Kidney (tissue), 14 donors: Measurements from ENCODE around the gene TEAD1. TPM values are rescaled to one million over a fixed set of nuclear protein-coding genes. Genes with fewer than 3 reads are reported as not detected.

Source experiments
- DNase-seq, 5 donors: peaks; one replicate each; pipeline ENCODE4 v3.0.0-alpha.2; 2013 to 2020
- FAIRE-seq: peaks from 2 replicates; lab custom pipeline; 2012; peaks lifted over from hg19 to GRCh38; lab: Jason Lieb, UNC
- H3K27ac ChIP-seq, 2 donors: one replicate each; pipeline ENCODE4 v1.7.0; 2013; ENCODE audit warnings: low read depth in 2 of 2, low read length in 2 of 2, inconsistent platforms in 1 of 2
- H3K27me3 ChIP-seq: one replicate; pipeline ENCODE4 v1.7.1; 2013; ENCODE audit warnings: low read length, inconsistent platforms; ENCODE audit not compliant: control insufficient read depth, insufficient read depth
- H3K36me3 ChIP-seq, 3 donors: one replicate each; pipeline versions ENCODE4 v1.7.0 to v1.7.1; 2013; ENCODE audit warnings: low read length in 3 of 3, control low read depth in 1 of 3, inconsistent platforms in 1 of 3; ENCODE audit not compliant: insufficient read depth in 3 of 3, control insufficient read depth in 2 of 3
- H3K4me1 ChIP-seq, 3 donors: one replicate each; pipeline versions ENCODE4 v1.7.0 to v1.7.1; 2013; ENCODE audit warnings: low read length in 3 of 3, inconsistent platforms in 1 of 3, low read depth in 1 of 3; ENCODE audit not compliant: control insufficient read depth in 2 of 3, insufficient read depth in 2 of 3
- H3K4me3 ChIP-seq, 3 donors: one replicate each; pipeline versions ENCODE4 v1.7.0 to v1.8.1; 2013; ENCODE audit warnings: low read length in 3 of 3, control low read depth in 1 of 3, inconsistent platforms in 1 of 3
- H3K9ac ChIP-seq, 3 donors: one replicate each; pipeline versions ENCODE4 v1.7.0 to v1.7.1; 2013; ENCODE audit warnings: low read length in 3 of 3, control low read depth in 1 of 3, inconsistent platforms in 1 of 3
- H3K9me3 ChIP-seq, 3 donors: one replicate each; pipeline versions ENCODE4 v1.7.0 to v1.7.1; 2013; ENCODE audit warnings: low read length in 3 of 3, control low read depth in 1 of 3, inconsistent platforms in 1 of 3; ENCODE audit not compliant: control insufficient read depth in 2 of 3, insufficient read depth in 1 of 3
- CTCF ChIP-seq: IDR thresholded peaks from 3 replicates; pipeline ENCODE4 v1.5.1; 2012; ENCODE audit warnings: mild to moderate bottlenecking, moderate library complexity, borderline replicate concordance; ENCODE audit not compliant: insufficient read depth; ENCODE audit errors: extremely low read depth
- intact Hi-C: fragments of 100-400 bp; cut with DNase I; formaldehyde crosslinking; loops from one replicate; pipeline ENCODE4 v1.11.1; 2022
- polyA plus RNA-seq: library from polyadenylated mRNA; stranded (reverse); fragments of 350-450 nt; fragmentation: Illumina TruSeq; extraction: RNeasy Lipid Tissue Mini Kit (QIAGEN cat#74804); gene quantifications from one replicate; pipeline ENCODE4 v1.2.3, GENCODE V29; 2014; ENCODE audit warnings: low read depth, low replicate concordance; ENCODE audit not compliant: insufficient read depth
- total RNA-seq: library from RNA; stranded (reverse); fragmentation: NEBNext Ultra II Directional; extraction: Animal tissue kit (Norgen Biotek cat#: 25700); gene quantifications from one replicate; pipeline ENCODE4 v1.2.1, GENCODE V29; 2021
- donor health status: control.
- donor health status: control.
- donor health status: control.
- donor health status: control.
- donor health status: control.
- donor health status: DM: yes; HTN: yes; CAD: no.
- donor health status: Normal renal cell carcinoma (clear cell type).

Gene TEAD1
- total and polyA plus RNA-seq, 2 donors from 2014 or later, result 7.6 to 77.2 TPM

- Histone ChIP-seq H3K4me3 (no peak overlapping the region), H3K4me1 (peaks cover 0 to 4% (median 0%) of the 10 kb centered on the region in 3 donors), H3K27ac (no peak overlapping the region), H3K9me3 (no peaks in the 10 kb centered on the region), H3K36me3 (no peaks in the 10 kb centered on the region), H3K9ac (no peak overlapping the region), H3K27me3 (no peaks in the 10 kb centered on the region)
- TF ChIP-seq CTCF, result no peak
- no peak for DNase-seq
- no peak for FAIRE-seq
- intact Hi-C loops, result no loop called here
Measured at GRCh38 chr11:12991426-12991825, 317.2 kb downstream of the TEAD1 start.

- H3K36me3 ChIP-seq, result no peaks in the 10 kb centered on the region
- H3K9ac ChIP-seq, result no peak overlapping the region
- TF ChIP-seq CTCF, result no peak
- no peak overlapping the region for H3K27ac ChIP-seq
- no peaks in the 10 kb centered on the region for H3K9me3 ChIP-seq
- no peak overlapping the region for H3K4me3 ChIP-seq
- H3K4me1 ChIP-seq, result peaks cover 0 to 4% (median 0%) of the 10 kb centered on the region in 3 donors
- intact Hi-C loops, result no loop called here
- DNase-seq (no peak), FAIRE-seq (no peak)
- no peaks in the 10 kb centered on the region for H3K27me3 ChIP-seq
Measured at GRCh38 chr11:12993626-12994025, 319.4 kb downstream of the TEAD1 start.
